ENCODE measurements around the gene HDAC5. TPM values are rescaled to one million over a fixed set of nuclear protein-coding genes. Genes with fewer than 3 reads are reported as not detected.

HDAC5 gene
- total RNA-seq, 2 experiments from 2014 or later, result 16.5 to 22.0 TPM

DNA sequence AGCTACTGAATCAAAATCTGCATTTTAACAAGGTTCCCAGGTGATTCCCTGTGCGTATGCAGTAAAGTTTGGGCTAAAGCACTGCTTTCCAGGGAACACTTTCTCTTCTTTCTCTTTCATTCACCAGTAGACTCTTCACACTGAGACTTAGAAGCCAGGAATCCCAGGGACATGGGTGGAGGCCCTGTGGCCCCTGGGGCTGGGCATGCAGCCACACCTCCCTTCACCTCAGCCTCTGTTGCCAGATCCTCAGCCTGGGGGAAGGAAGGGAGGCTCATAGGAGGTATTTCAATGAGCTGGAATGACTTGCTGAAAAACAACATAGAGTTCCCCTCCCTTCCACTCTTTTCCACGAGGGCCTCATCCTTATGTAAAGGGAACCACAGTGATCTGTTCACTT is 51.7 kb downstream of the HDAC5 start:
- Mint-ChIP-seq H3K9me3 (ENCODE audit: low read depth) (no peaks in the 10 kb centered on the region), H3K4me1 (peaks cover 26% of the 10 kb centered on the region), H3K4me3 (peak overlapping the region; percentile 93), H3K36me3 (ENCODE audit: low read depth) (peaks cover 14% of the 10 kb centered on the region), H3K27ac (peak overlapping the region; percentile 98), H3K27me3 (no peaks in the 10 kb centered on the region)
- no peak for ATAC-seq
- DNase-seq, result no peak
- CTCF ChIA-PET, result interaction anchor here (1.0 to 1.2 kb wide), 2 partner anchors 32 to 52 kb away, joined by 3 to 5 read pairs; partner anchors contain the start of gene HDAC5
- intact Hi-C loops (cut with DNase I, micrococcal nuclease), result loop anchor here (1.0 to 5.0 kb wide), 5 partner anchors 15 to 294 kb away; partner anchors contain the start of genes DUSP3 (in 1 of the 2), HDAC5 (in 1 of the 2), HROB (in 1 of the 2) and UBTF (in 1 of the 2)
- POLR2A ChIA-PET, result interaction anchor here (0.6 kb wide), 1 partner anchor 15 kb away, joined by 3 read pairs; no protein-coding TSS in a partner anchor

GRCh38 chr17:44071198-44071520 is 52.3 kb downstream of the HDAC5 start:
- Mint-ChIP-seq H3K27me3 (no peaks in the 10 kb centered on the region), H3K4me1 (peaks cover 28% of the 10 kb centered on the region), H3K4me3 (peak overlapping the region; percentile 93), H3K27ac (peak overlapping the region; percentile 98), H3K36me3 (ENCODE audit: low read depth) (peaks cover 9% of the 10 kb centered on the region), H3K9me3 (ENCODE audit: low read depth) (no peaks in the 10 kb centered on the region)
- POLR2A ChIA-PET, result interaction anchor here (0.6 kb wide), 1 partner anchor 15 kb away, joined by 3 read pairs; no protein-coding TSS in a partner anchor
- intact Hi-C loops (cut with DNase I, micrococcal nuclease), result loop anchor here (1.0 to 5.0 kb wide), 5 partner anchors 16 to 294 kb away; partner anchors contain the start of genes DUSP3 (in 1 of the 2), HDAC5 (in 1 of the 2), HROB (in 1 of the 2) and UBTF (in 1 of the 2)
- DNase-seq (no peak), ATAC-seq (peak; percentile 60)
- CTCF ChIA-PET, result interaction anchor here (1.2 kb wide), 1 partner anchor 32 kb away, joined by 3 read pairs; no protein-coding TSS in a partner anchor

- ChIA-PET POLR2A (interaction anchor here (1.1 to 1.5 kb wide), 2 partner anchors 11 to 53 kb away, joined by 3 to 11 read pairs; partner anchors contain the start of gene HDAC5), CTCF (interaction anchor here (0.5 to 1.2 kb wide), 3 partner anchors 31 to 678 kb away, joined by 3 read pairs; partner anchors contain the start of gene HDAC5)
Observed at GRCh38 chr17:44070455-44071197, 52.8 kb downstream of the HDAC5 start, which contains the start of gene G6PC3. TSS of gene G6PC3 (plus strand) at chr17:44070735. CDS start at chr17:44070966, 231 bp downstream.

GRCh38 chr17:44069974-44070454 is 53.4 kb downstream of the HDAC5 start:
- DNase-seq (peak; percentile 25), ATAC-seq (no peak)
- ChIA-PET POLR2A (interaction anchor here (1.1 to 1.5 kb wide), 2 partner anchors 10 to 53 kb away, joined by 3 to 11 read pairs; partner anchors contain the start of gene HDAC5), CTCF (interaction anchor here (0.5 to 0.8 kb wide), 4 partner anchors 46 to 678 kb away, joined by 3 read pairs; partner anchors contain the start of gene HDAC5)
- Mint-ChIP-seq H3K4me1 (peaks cover 35% of the 10 kb centered on the region), H3K36me3 (ENCODE audit: low read depth) (peaks cover 8% of the 10 kb centered on the region), H3K4me3 (peak overlapping the region; percentile 93), H3K27me3 (no peaks in the 10 kb centered on the region), H3K27ac (peak overlapping the region; percentile 98), H3K9me3 (ENCODE audit: low read depth) (no peaks in the 10 kb centered on the region)
- intact Hi-C loops (cut with DNase I, micrococcal nuclease), result loop anchor here (1.0 to 5.0 kb wide), 10 partner anchors 17 to 433 kb away; partner anchors contain the start of genes HDAC5 (in 2 of the 2), DUSP3 (in 1 of the 2), GPATCH8 (in 1 of the 2) and HROB (in 1 of the 2)

More at GRCh38 chr17:44070455-44071197, 52.8 kb downstream of the HDAC5 start, which contains the start of gene G6PC3:
- peak within 1 kb of the TSS; percentile 93 for H3K4me3 Mint-ChIP-seq
- H3K27me3 Mint-ChIP-seq, result no peaks in the 10 kb centered on the region
- peaks cover 30% of the 10 kb centered on the region for H3K4me1 Mint-ChIP-seq
- H3K27ac Mint-ChIP-seq, result peak within 1 kb of the TSS; percentile 98
- no peaks in the 10 kb centered on the region for H3K9me3 Mint-ChIP-seq (ENCODE audit: low read depth)
- ATAC-seq (peak; percentile 68), DNase-seq (peak; percentile 93)
- intact Hi-C loops (cut with DNase I, micrococcal nuclease), result loop anchor here (1.0 to 5.0 kb wide), 10 partner anchors 16 to 433 kb away; partner anchors contain the start of genes HDAC5 (in 2 of the 2), HROB (in 2 of the 2), DUSP3 (in 1 of the 2) and GPATCH8 (in 1 of the 2)
- peaks cover 8% of the 10 kb centered on the region for H3K36me3 Mint-ChIP-seq (ENCODE audit: low read depth)

DNA sequence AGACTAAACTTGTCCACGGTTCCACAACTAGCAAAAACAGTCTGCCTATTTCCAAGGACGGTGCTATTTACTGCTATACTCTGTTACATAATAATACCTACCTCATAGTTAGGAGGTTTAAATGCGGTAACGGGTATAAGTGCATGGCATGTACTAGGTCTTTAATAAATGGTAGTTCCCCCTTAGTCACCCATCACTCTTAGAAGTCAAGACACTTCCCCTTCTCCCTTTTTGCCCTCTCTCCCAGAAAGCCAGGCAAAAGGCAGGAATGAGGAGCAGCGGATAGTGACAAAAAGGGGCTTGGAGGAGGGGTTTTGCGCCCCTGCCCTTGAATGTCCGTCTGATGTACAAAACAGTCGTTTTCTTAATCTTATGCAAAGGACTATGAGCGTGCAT is 55.9 kb downstream of the HDAC5 start:
- peak overlapping the region; percentile 93 for H3K4me3 Mint-ChIP-seq
- DNase-seq, result no peak
- ChIA-PET POLR2A (no interaction called here), CTCF (no interaction called here)
- peaks cover 52% of the 10 kb centered on the region for H3K4me1 Mint-ChIP-seq
- ATAC-seq, result no peak
- H3K27ac Mint-ChIP-seq, result no peak overlapping the region
- peaks cover 25% of the 10 kb centered on the region for H3K36me3 Mint-ChIP-seq (ENCODE audit: low read depth)
- H3K9me3 Mint-ChIP-seq (ENCODE audit: low read depth), result no peaks in the 10 kb centered on the region
- intact Hi-C loops (cut with DNase I, micrococcal nuclease), result no loop called here
- no peaks in the 10 kb centered on the region for H3K27me3 Mint-ChIP-seq

GRCh38 chr17:44066204-44066930 is 57.1 kb downstream of the HDAC5 start, which contains the start of gene LSM12:
TSS of gene LSM12 (minus strand) at chr17:44066671. CDS start at chr17:44066587, 84 bp downstream.
- POLR2A ChIA-PET, result interaction anchor here (0.5 to 1.4 kb wide), 4 partner anchors 21 to 119 kb away, joined by 3 to 4 read pairs (median 4); partner anchors contain the start of genes HDAC5 and TMEM101
- intact Hi-C loops (cut with DNase I, micrococcal nuclease), result loop anchor here in 1 of 2 experiments (1.0 kb wide), 6 partner anchors 52 to 258 kb away; partner anchors contain the start of genes HDAC5, SLC25A39, TMEM101 and TMUB2
- Mint-ChIP-seq H3K27ac (peak within 1 kb of the TSS; percentile 97), H3K4me3 (peak within 1 kb of the TSS; percentile 93), H3K9me3 (ENCODE audit: low read depth) (no peaks in the 10 kb centered on the region), H3K4me1 (peaks cover 52% of the 10 kb centered on the region), H3K36me3 (ENCODE audit: low read depth) (peaks cover 32% of the 10 kb centered on the region), H3K27me3 (no peaks in the 10 kb centered on the region)
- ATAC-seq (peak; percentile 75), DNase-seq (peak; percentile 95)
- CTCF ChIA-PET, result interaction anchor here (0.5 to 0.8 kb wide), 3 partner anchors 88 to 278 kb away, joined by 3 read pairs; partner anchors contain the start of gene GRN

DNA sequence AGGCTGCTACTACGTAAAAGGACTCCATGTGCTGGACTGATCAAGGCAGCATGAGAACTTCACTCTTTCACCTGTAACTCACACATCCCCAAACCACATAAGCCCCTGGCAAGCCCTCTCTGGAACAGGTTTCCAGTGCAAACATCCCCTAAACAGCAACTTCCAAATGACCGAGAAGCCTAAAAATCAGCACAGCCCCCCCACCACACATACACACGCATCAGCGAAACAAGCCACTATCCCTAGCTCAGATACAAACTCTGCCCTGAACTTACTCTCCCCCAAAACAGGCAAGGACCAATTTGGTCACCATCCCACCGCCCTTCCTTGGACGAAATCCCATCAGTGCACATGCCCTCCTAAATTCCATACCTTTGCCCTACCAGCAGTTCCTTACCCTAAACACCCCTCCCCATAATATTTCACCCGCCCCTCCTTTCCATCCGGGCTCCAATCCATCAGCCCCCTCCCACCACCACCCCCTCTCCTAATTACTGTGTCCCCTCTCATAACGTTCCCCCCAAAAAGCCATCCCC is 57.7 kb downstream of the HDAC5 start:
- H3K27ac Mint-ChIP-seq, result peak overlapping the region; percentile 97
- H3K4me1 Mint-ChIP-seq, result peaks cover 54% of the 10 kb centered on the region
- DNase-seq (peak; percentile 39), ATAC-seq (no peak)
- peaks cover 37% of the 10 kb centered on the region for H3K36me3 Mint-ChIP-seq (ENCODE audit: low read depth)
- CTCF ChIA-PET, result interaction anchor here (0.5 to 0.7 kb wide), 3 partner anchors 21 to 380 kb away, joined by 3 to 4 read pairs (median 4); no protein-coding TSS in a partner anchor
- intact Hi-C loops (cut with DNase I, micrococcal nuclease), result loop anchor here in 1 of 2 experiments (1.0 kb wide), 6 partner anchors 51 to 259 kb away; partner anchors contain the start of genes HDAC5, SLC25A39, TMEM101 and TMUB2
- POLR2A ChIA-PET, result interaction anchor here (0.5 to 1.4 kb wide), 4 partner anchors 51 to 120 kb away, joined by 3 to 5 read pairs (median 4); partner anchors contain the start of genes HDAC5 and TMEM101
- H3K4me3 Mint-ChIP-seq, result peak overlapping the region; percentile 93
- no peaks in the 10 kb centered on the region for H3K27me3 Mint-ChIP-seq
- H3K9me3 Mint-ChIP-seq (ENCODE audit: low read depth), result no peaks in the 10 kb centered on the region

GRCh38 chr17:44063704-44064639 is 59.5 kb downstream of the HDAC5 start:
- Mint-ChIP-seq H3K4me1 (peaks cover 59% of the 10 kb centered on the region), H3K9me3 (ENCODE audit: low read depth) (no peaks in the 10 kb centered on the region), H3K4me3 (peak overlapping the region; percentile 24), H3K36me3 (ENCODE audit: low read depth) (peaks cover 51% of the 10 kb centered on the region), H3K27me3 (no peaks in the 10 kb centered on the region), H3K27ac (peak overlapping the region; percentile 79)
- intact Hi-C loops (cut with DNase I, micrococcal nuclease), result no loop called here
- DNase-seq (no peak), ATAC-seq (no peak)
- ChIA-PET CTCF (interaction anchor here (0.7 to 1.6 kb wide), 3 partner anchors 24 to 138 kb away, joined by 3 read pairs; partner anchors contain the start of gene HDAC5), POLR2A (no interaction called here)

DNA sequence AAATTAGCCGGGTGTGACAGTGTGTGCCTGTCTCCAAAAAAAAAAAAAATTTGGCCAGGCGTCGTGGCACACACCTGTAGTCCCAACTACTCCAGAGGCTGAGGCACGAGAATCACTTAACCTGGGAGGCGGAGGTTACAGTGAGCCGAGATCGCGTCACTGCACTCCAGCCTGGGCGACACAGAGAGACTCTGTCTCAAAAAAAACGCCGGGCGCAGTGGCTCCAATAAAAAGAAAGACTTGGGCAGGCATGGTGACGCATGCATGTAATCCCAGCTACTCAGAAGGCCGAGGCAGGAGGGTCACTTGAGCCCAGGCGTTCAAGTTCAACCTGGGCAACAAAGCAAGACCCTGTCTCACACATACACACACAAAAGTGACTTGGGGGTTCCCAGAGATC is 60.6 kb downstream of the HDAC5 start:
- peaks cover 59% of the 10 kb centered on the region for H3K4me1 Mint-ChIP-seq
- peaks cover 59% of the 10 kb centered on the region for H3K36me3 Mint-ChIP-seq (ENCODE audit: low read depth)
- no peaks in the 10 kb centered on the region for H3K9me3 Mint-ChIP-seq (ENCODE audit: low read depth)
- no peak overlapping the region for H3K27ac Mint-ChIP-seq
- no peak for ATAC-seq
- H3K27me3 Mint-ChIP-seq, result no peaks in the 10 kb centered on the region
- ChIA-PET CTCF (interaction anchor here (1.6 kb wide), 1 partner anchor 61 kb away, joined by 3 read pairs; the partner anchor contains the start of gene HDAC5), POLR2A (interaction anchor here (0.7 kb wide), 1 partner anchor 433 kb away, joined by 6 read pairs; no protein-coding TSS in a partner anchor)
- H3K4me3 Mint-ChIP-seq, result no peak overlapping the region
- intact Hi-C loops (cut with DNase I, micrococcal nuclease), result no loop called here
- no peak for DNase-seq

Data from activated CD4-positive, alpha-beta T cell treated with anti-CD3 and anti-CD28 coated beads for 36 hours (primary cell).